Raji (cell line): ENCODE results near the gene DGKG.

Source experiments
- POLR2A ChIP-seq: IDR thresholded peaks from 2 replicates; pipeline ENCODE4 v1.6.1; 2011; ENCODE audit warnings: low read depth, low read length, control low read depth; ENCODE audit not compliant: insufficient read depth

DGKG gene

GRCh38 chr3:186340204-186340603 lies 21.8 kb downstream of the DGKG start:
- TF ChIP-seq POLR2A: no peak

GRCh38 chr3:186339180-186339918 lies 22.7 kb downstream of the DGKG start:
- TF ChIP-seq POLR2A: no peak

GRCh38 chr3:186333256-186333655 lies 28.8 kb downstream of the DGKG start:
- no peak for TF ChIP-seq POLR2A

- no peak for TF ChIP-seq POLR2A
Observed at GRCh38 chr3:186330772-186331460, 31.1 kb downstream of the DGKG start.

GRCh38 chr3:186329589-186329988 lies 32.4 kb downstream of the DGKG start:
- TF ChIP-seq POLR2A: no peak

GRCh38 chr3:186327912-186328487 lies 34.0 kb downstream of the DGKG start:
- TF ChIP-seq POLR2A: no peak

- no peak for TF ChIP-seq POLR2A
Observed at GRCh38 chr3:186322761-186323160, 39.3 kb downstream of the DGKG start.

GRCh38 chr3:186321746-186322145 lies 40.3 kb downstream of the DGKG start:
- TF ChIP-seq POLR2A: no peak

- TF ChIP-seq POLR2A: no peak
Observed at GRCh38 chr3:186320862-186321568, 41.0 kb downstream of the DGKG start.

GRCh38 chr3:186319945-186320344 lies 42.1 kb downstream of the DGKG start:
- no peak for TF ChIP-seq POLR2A

GRCh38 chr3:186318135-186318534 lies 43.9 kb downstream of the DGKG start:
- TF ChIP-seq POLR2A: no peak

- TF ChIP-seq POLR2A: no peak
Observed at GRCh38 chr3:186317478-186317877, 44.6 kb downstream of the DGKG start.

- no peak for TF ChIP-seq POLR2A
Observed at GRCh38 chr3:186316666-186317260, 45.3 kb downstream of the DGKG start.

GRCh38 chr3:186315581-186316354 lies 46.3 kb downstream of the DGKG start:
- TF ChIP-seq POLR2A: no peak
